Neural cell (in vitro differentiated cells): ENCODE data around the gene PAX3. TPM values are rescaled to one million over a fixed set of nuclear protein-coding genes. Genes with fewer than 3 reads are reported as not detected.

Source experiments
- H2AFZ ChIP-seq: fragments of 200-600, 300-800 bp; sonication (generic), shearing (Covaris generic); 2 replicates; pipeline ENCODE4 v1.6.0; 2014; ENCODE audit warnings: low read depth, mild to moderate bottlenecking, antibody characterized with exemption, low read length, moderate library complexity
- H3F3A ChIP-seq: fragments of 200-600 bp; shearing (Covaris generic); 2 replicates; pipeline ENCODE4 v1.6.1; 2016; ENCODE audit warnings: mild to moderate bottlenecking, moderate library complexity, mixed read lengths, antibody characterized with exemption, low read length; ENCODE audit not compliant: insufficient read depth, poor library complexity, severe bottlenecking
- H3K27ac ChIP-seq: fragments of 200-600, 300-800 bp; sonication (generic), shearing (Covaris generic); 2 replicates; pipeline ENCODE4 v1.5.1; 2014; ENCODE audit warnings: mild to moderate bottlenecking, low read length, moderate library complexity
- H3K27me3 ChIP-seq: fragments of 300-800, 200-600 bp; sonication (generic), shearing (Covaris generic); 2 replicates; pipeline ENCODE4 v1.6.0; 2014; ENCODE audit warnings: mild to moderate bottlenecking, low read depth, low read length, moderate library complexity; ENCODE audit not compliant: insufficient read depth
- H3K36me3 ChIP-seq: fragments of 300-800, 200-600 bp; sonication (generic), shearing (Covaris generic); 2 replicates; pipeline ENCODE4 v1.5.1; 2014; ENCODE audit warnings: mild to moderate bottlenecking, antibody characterized with exemption, low read length, moderate library complexity; ENCODE audit not compliant: insufficient read depth
- H3K4me2 ChIP-seq: fragments of 300-800, 200-600 bp; sonication (generic), shearing (Covaris generic); 2 replicates; pipeline ENCODE4 v1.6.0; 2014; ENCODE audit warnings: mild to moderate bottlenecking, low read length
- H3K4me3 ChIP-seq: fragments of 300-800, 200-600 bp; sonication (generic), shearing (Covaris generic); 2 replicates; pipeline ENCODE4 v1.5.1; 2014; ENCODE audit warnings: mild to moderate bottlenecking, low read length, moderate library complexity
- H3K79me2 ChIP-seq: fragments of 200-600 bp; shearing (Covaris generic); replicated peaks from 2 replicates; pipeline ENCODE4 v1.6.0; 2014; ENCODE audit warnings: mild to moderate bottlenecking, low read length, moderate library complexity; ENCODE audit not compliant: insufficient read depth
- H3K9ac ChIP-seq: fragments of 300-800, 200-600 bp; sonication (generic), shearing (Covaris generic); 2 replicates; pipeline ENCODE4 v1.6.1; 2016; ENCODE audit warnings: mild to moderate bottlenecking, low read length, mixed read lengths
- H3K9me2 ChIP-seq: fragments of 200-600 bp; shearing (Covaris generic); 2 replicates; pipeline ENCODE4 v1.6.1; 2016; ENCODE audit warnings: mild to moderate bottlenecking, low read length, mixed read lengths; ENCODE audit not compliant: insufficient read depth
- H3K9me3 ChIP-seq: fragments of 200-600, 300-800 bp; sonication (generic), shearing (Covaris generic); 2 replicates; pipeline ENCODE4 v1.6.1; 2016; ENCODE audit warnings: mild to moderate bottlenecking, mixed run types, low read length, moderate library complexity, mixed read lengths
- H4K20me1 ChIP-seq: fragments of 200-600 bp; shearing (Covaris generic); 2 replicates; pipeline ENCODE4 v1.6.1; 2016; ENCODE audit warnings: mild to moderate bottlenecking, mixed run types; ENCODE audit not compliant: insufficient read depth
- CTCF ChIP-seq: fragments of 450-650 bp; IDR thresholded peaks from 2 replicates; pipeline ENCODE4 v1.5.1; 2014; ENCODE audit warnings: antibody characterized with exemption, mild to moderate bottlenecking, moderate library complexity; ENCODE audit not compliant: poor library complexity, severe bottlenecking
- EP300 ChIP-seq: fragments of 450-650 bp; conservative IDR thresholded peaks from 2 replicates; pipeline ENCODE4 v1.6.1; 2014; ENCODE audit warnings: antibody characterized with exemption, mild to moderate bottlenecking, moderate library complexity; ENCODE audit not compliant: poor library complexity, severe bottlenecking
- EZH2 ChIP-seq: fragments of 200-600, 300-800 bp; shearing (Covaris generic), sonication (generic); IDR thresholded peaks from 2 replicates; pipeline ENCODE4 v1.6.1; 2014; ENCODE audit warnings: antibody characterized with exemption, low read length, borderline replicate concordance, mild to moderate bottlenecking; ENCODE audit not compliant: insufficient read depth, poor library complexity, severe bottlenecking
- MXI1 ChIP-seq: fragments of 450-650 bp; conservative IDR thresholded peaks from 2 replicates; pipeline ENCODE4 v1.6.1; 2014; ENCODE audit warnings: antibody characterized with exemption, mild to moderate bottlenecking; ENCODE audit not compliant: poor library complexity, severe bottlenecking
- POLR2AphosphoS5 ChIP-seq: IDR thresholded peaks from 2 replicates; pipeline ENCODE4 v1.6.1; 2012
- RAD21 ChIP-seq: fragments of 450-650 bp; conservative IDR thresholded peaks from 2 replicates; pipeline ENCODE4 v1.6.1; 2014; ENCODE audit warnings: antibody characterized with exemption, mild to moderate bottlenecking, moderate library complexity
- SMC3 ChIP-seq: fragments of 450-650 bp; conservative IDR thresholded peaks from 2 replicates; pipeline ENCODE4 v1.6.1; 2014; ENCODE audit warnings: antibody characterized with exemption, mild to moderate bottlenecking, moderate library complexity; ENCODE audit not compliant: poor library complexity
- TAF1 ChIP-seq: IDR thresholded peaks from 2 replicates; pipeline ENCODE4 v1.6.1; 2012; ENCODE audit warnings: low read depth
- polyA plus RNA-seq: library from polyadenylated mRNA; depleted of rRNA; stranded (reverse); fragments of >200 nt; gene quantifications from 2 replicates; pipeline ENCODE4 v1.2.3, GENCODE V29; 2014
- TF ChIP-seq, protein P1 (sequence below): IDR thresholded peaks from 2 replicates; pipeline ENCODE4 v1.6.1; 2012; ENCODE audit warnings: borderline replicate concordance

Gene PAX3
- polyA plus RNA-seq, 1 donor from 2014 or later: not detected

DNA sequence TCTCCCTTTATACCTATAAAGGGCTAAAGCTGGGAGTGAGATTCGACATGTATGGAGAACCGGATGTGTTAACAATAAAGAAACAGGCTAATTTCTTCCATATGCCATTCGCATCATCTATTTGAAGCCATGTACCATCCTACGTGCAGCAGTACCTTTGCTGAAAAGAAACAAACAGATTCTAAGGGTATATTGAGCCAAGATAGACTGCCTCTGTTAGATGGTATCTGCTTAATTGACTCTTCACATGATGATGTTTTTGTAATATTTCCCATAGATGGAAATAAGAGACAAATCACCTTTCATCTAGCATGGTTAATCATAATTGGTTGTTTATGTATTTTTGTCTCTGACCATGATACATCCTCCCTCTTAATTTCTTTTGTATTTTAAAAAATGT lies 32.1 kb upstream of the PAX3 start:
- H3K9ac ChIP-seq: no peak overlapping the region
- peaks cover 3% of the 10 kb centered on the region for H3K9me3 ChIP-seq
- no peaks in the 10 kb centered on the region for H3F3A ChIP-seq
- no peaks in the 10 kb centered on the region for H3K79me2 ChIP-seq
- no peak overlapping the region for H2AFZ ChIP-seq
- no peaks in the 10 kb centered on the region for H3K9me2 ChIP-seq
- H4K20me1 ChIP-seq: no peaks in the 10 kb centered on the region
- no peaks in the 10 kb centered on the region for H3K27me3 ChIP-seq
- no peak overlapping the region for H3K4me2 ChIP-seq
- TF ChIP-seq MXI1 (no peak), CTCF (no peak), EZH2 (no peak), EP300 (no peak), SMC3 (no peak), RAD21 (no peak), POLR2AphosphoS5 (no peak), TAF1 (no peak)
- TF ChIP-seq, protein P1, sequence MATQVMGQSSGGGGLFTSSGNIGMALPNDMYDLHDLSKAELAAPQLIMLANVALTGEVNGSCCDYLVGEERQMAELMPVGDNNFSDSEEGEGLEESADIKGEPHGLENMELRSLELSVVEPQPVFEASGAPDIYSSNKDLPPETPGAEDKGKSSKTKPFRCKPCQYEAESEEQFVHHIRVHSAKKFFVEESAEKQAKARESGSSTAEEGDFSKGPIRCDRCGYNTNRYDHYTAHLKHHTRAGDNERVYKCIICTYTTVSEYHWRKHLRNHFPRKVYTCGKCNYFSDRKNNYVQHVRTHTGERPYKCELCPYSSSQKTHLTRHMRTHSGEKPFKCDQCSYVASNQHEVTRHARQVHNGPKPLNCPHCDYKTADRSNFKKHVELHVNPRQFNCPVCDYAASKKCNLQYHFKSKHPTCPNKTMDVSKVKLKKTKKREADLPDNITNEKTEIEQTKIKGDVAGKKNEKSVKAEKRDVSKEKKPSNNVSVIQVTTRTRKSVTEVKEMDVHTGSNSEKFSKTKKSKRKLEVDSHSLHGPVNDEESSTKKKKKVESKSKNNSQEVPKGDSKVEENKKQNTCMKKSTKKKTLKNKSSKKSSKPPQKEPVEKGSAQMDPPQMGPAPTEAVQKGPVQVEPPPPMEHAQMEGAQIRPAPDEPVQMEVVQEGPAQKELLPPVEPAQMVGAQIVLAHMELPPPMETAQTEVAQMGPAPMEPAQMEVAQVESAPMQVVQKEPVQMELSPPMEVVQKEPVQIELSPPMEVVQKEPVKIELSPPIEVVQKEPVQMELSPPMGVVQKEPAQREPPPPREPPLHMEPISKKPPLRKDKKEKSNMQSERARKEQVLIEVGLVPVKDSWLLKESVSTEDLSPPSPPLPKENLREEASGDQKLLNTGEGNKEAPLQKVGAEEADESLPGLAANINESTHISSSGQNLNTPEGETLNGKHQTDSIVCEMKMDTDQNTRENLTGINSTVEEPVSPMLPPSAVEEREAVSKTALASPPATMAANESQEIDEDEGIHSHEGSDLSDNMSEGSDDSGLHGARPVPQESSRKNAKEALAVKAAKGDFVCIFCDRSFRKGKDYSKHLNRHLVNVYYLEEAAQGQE: no peak
- H3K4me3 ChIP-seq: no peak overlapping the region
- no peaks in the 10 kb centered on the region for H3K36me3 ChIP-seq
- H3K27ac ChIP-seq: no peak overlapping the region

GRCh38 chr2:222322236-222322635 lies 23.4 kb upstream of the PAX3 start:
- no peak overlapping the region for H3K27ac ChIP-seq
- H3F3A ChIP-seq: no peaks in the 10 kb centered on the region
- no peak overlapping the region for H2AFZ ChIP-seq
- H3K9ac ChIP-seq: no peak overlapping the region
- no peak overlapping the region for H3K4me3 ChIP-seq
- peaks cover 41% of the 10 kb centered on the region for H3K27me3 ChIP-seq
- H3K79me2 ChIP-seq: no peaks in the 10 kb centered on the region
- no peaks in the 10 kb centered on the region for H4K20me1 ChIP-seq
- no peaks in the 10 kb centered on the region for H3K9me2 ChIP-seq
- no peak for TF ChIP-seq EP300
- no peak for TF ChIP-seq MXI1
- no peak for TF ChIP-seq CTCF
- TF ChIP-seq, protein P1: no peak
- no peak for TF ChIP-seq TAF1
- no peak for TF ChIP-seq SMC3
- no peak for TF ChIP-seq RAD21
- TF ChIP-seq POLR2AphosphoS5: no peak
- TF ChIP-seq EZH2: no peak
- no peaks in the 10 kb centered on the region for H3K9me3 ChIP-seq
- no peaks in the 10 kb centered on the region for H3K36me3 ChIP-seq
- no peak overlapping the region for H3K4me2 ChIP-seq
